HFFc6 (cell line): ENCODE results near the gene UBE2E2. TPM values are rescaled to one million over a fixed set of nuclear protein-coding genes. Genes with fewer than 3 reads are reported as not detected.
A peak's percentile ranks its signal among the peaks of the same experiment; 100 is the strongest.

Source experiments
- DNase-seq: peaks from one replicate; pipeline ENCODE4 v3.0.0-alpha.2; 2018
- H3K27ac Mint-ChIP-seq: 2 replicates; pipeline ENCODE4 v1.8.0; 2020; ENCODE audit warnings: mild to moderate bottlenecking, mixed read lengths
- H3K27me3 Mint-ChIP-seq: 2 replicates; pipeline ENCODE4 v1.8.0; 2021; ENCODE audit warnings: mild to moderate bottlenecking, moderate library complexity, mixed read lengths; ENCODE audit not compliant: insufficient read depth
- H3K36me3 Mint-ChIP-seq: 2 replicates; pipeline ENCODE4 v1.8.0; 2021; ENCODE audit warnings: low read depth, mixed read lengths
- H3K4me1 Mint-ChIP-seq: 2 replicates; pipeline ENCODE4 v1.8.0; 2020; ENCODE audit warnings: low read depth, mixed read lengths
- H3K4me3 Mint-ChIP-seq: 2 replicates; pipeline ENCODE4 v1.8.0; 2020; ENCODE audit warnings: mild to moderate bottlenecking, moderate library complexity, mixed read lengths
- H3K9me3 Mint-ChIP-seq: 2 replicates; pipeline ENCODE4 v1.8.0; 2020; ENCODE audit warnings: mild to moderate bottlenecking, mixed read lengths
- CTCF ChIP-seq: fragments of 200-600 bp; sonication (generic); IDR thresholded peaks from 2 replicates; pipeline ENCODE4 v1.5.0; 2021; ENCODE audit warnings: antibody characterized with exemption, mild to moderate bottlenecking
- total RNA-seq, 6 experiments: library from RNA; stranded (reverse); fragmentation: NEBNext Ultra II Directional; extraction: Animal tissue kit (Norgen Biotek cat#: 25700); gene quantifications; 2 replicates in 1 of 6; 3 replicates in 5 of 6; pipeline ENCODE4 v1.2.3, GENCODE V29; 2021

UBE2E2 gene
- total RNA-seq, 6 experiments from 2014 or later, result 38.2 to 53.0 (median 47.2) TPM

GRCh38 chr3:23489300-23490158 lies 286.4 kb downstream of the UBE2E2 start:
- Mint-ChIP-seq H3K27ac (no peak overlapping the region), H3K9me3 (peaks cover 5% of the 10 kb centered on the region; the same call in 1 of the 2 replicates), H3K4me1 (peaks cover 39% of the 10 kb centered on the region), H3K4me3 (no peak overlapping the region), H3K27me3 (no peaks in the 10 kb centered on the region), H3K36me3 (peaks cover 21% of the 10 kb centered on the region)
- DNase-seq, result peak; percentile 4
- TF ChIP-seq CTCF, result no peak

DNA sequence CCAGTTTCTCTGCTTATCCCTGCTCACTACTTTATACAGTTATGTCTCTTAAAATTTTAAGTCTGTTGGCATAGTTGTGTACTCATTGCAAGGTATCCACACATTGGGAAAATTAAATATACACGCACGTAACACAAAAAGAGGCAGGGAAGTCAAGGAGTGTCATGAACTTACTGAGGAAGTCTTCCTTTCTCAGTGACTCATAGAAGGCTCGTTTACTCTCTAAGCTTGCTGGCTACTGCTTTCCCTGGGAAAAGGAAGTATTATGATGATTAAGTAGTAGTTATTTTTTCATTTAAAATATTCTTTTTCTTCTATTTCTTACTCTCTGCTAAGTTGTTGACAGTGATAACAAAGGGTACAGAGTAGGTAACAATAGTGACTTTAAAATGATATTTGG lies 287.3 kb downstream of the UBE2E2 start:
- Mint-ChIP-seq H3K27me3 (no peaks in the 10 kb centered on the region), H3K27ac (peak overlapping the region; percentile 78)

GRCh38 chr3:23492057-23492456 lies 288.9 kb downstream of the UBE2E2 start:
- H3K4me1 Mint-ChIP-seq, result peaks cover 55% of the 10 kb centered on the region
- no peak for DNase-seq
- TF ChIP-seq CTCF, result no peak

More for the DNA sequence above, 287.3 kb downstream of the UBE2E2 start:
- DNase-seq, result peak; percentile 57
- peak overlapping the region; percentile 68 for H3K4me3 Mint-ChIP-seq
- TF ChIP-seq CTCF, result no peak
- H3K4me1 Mint-ChIP-seq, result peaks cover 45% of the 10 kb centered on the region
- peaks cover 2% of the 10 kb centered on the region; the same call in 1 of the 2 replicates for H3K9me3 Mint-ChIP-seq
- peaks cover 16% of the 10 kb centered on the region for H3K36me3 Mint-ChIP-seq

GRCh38 chr3:23493889-23494288 lies 290.8 kb downstream of the UBE2E2 start:
- TF ChIP-seq CTCF, result no peak
- H3K27me3 Mint-ChIP-seq, result no peaks in the 10 kb centered on the region

More at GRCh38 chr3:23492057-23492456, 288.9 kb downstream of the UBE2E2 start:
- peaks cover 6% of the 10 kb centered on the region; the same call in 1 of the 2 replicates for H3K36me3 Mint-ChIP-seq
- H3K27ac Mint-ChIP-seq, result no peak overlapping the region
- no peaks in the 10 kb centered on the region for H3K27me3 Mint-ChIP-seq
- H3K9me3 Mint-ChIP-seq, result no peaks in the 10 kb centered on the region
- no peak overlapping the region for H3K4me3 Mint-ChIP-seq

DNA sequence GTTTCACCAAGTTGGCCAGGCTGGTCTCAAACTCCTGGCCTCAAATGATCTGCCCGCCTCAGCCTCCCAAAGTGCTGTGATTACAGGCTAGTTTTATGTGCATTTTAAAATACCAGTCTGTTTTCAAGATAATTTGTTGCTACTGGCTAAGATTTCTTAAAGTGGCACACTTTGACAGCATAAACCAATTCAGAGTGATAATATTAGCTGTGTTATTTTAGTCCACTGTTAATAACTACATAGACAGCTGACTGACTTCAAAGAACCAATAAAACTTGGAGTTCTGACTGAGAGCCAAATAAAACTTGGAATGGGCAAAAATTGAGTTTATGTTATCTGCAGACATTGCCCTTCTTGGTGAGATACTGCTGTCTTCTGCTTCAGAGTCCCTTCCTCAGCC lies 291.8 kb downstream of the UBE2E2 start:
- Mint-ChIP-seq H3K9me3 (no peaks in the 10 kb centered on the region), H3K4me1 (peaks cover 41% of the 10 kb centered on the region), H3K27me3 (no peaks in the 10 kb centered on the region), H3K27ac (no peak overlapping the region), H3K36me3 (no peaks in the 10 kb centered on the region), H3K4me3 (no peak overlapping the region)
- no peak for DNase-seq
- no peak for TF ChIP-seq CTCF

More at GRCh38 chr3:23493889-23494288, 290.8 kb downstream of the UBE2E2 start:
- Mint-ChIP-seq H3K36me3 (no peaks in the 10 kb centered on the region), H3K9me3 (no peaks in the 10 kb centered on the region), H3K4me3 (no peak overlapping the region), H3K4me1 (peaks cover 52% of the 10 kb centered on the region), H3K27ac (no peak overlapping the region)
- no peak for DNase-seq
